Measurements from ENCODE around the gene PGA4. TPM values are rescaled to one million over a fixed set of nuclear protein-coding genes. Genes with fewer than 3 reads are reported as not detected.

PGA4 gene
- total and polyA plus RNA-seq, 9 of the 15 experiments (the other 6 are each of a cell fraction or from before 2014, with no cell fraction given): not detected

GRCh38 chr11:61267437-61267841 lies 45.3 kb downstream of the PGA4 start (continued):
- TF ChIP-seq ZNF395 (CRISPR knock-in tag; IDR thresholded peaks at IDR 0.05) (peak; percentile 49; the same call in 1 of the 2 replicates), KLF10 (CRISPR knock-in tag; IDR thresholded peaks at IDR 0.05) (no peak), ZC3H11A (IDR thresholded peaks at IDR 0.05; ENCODE audit: low read depth, low read length) (no peak), THAP12 (CRISPR knock-in tag; IDR thresholded peaks at IDR 0.05) (no peak), ESRRA (IDR thresholded peaks at IDR 0.05; ENCODE audit: borderline replicate concordance, low read depth) (peak; percentile 82), CBX2 (IDR thresholded peaks at IDR 0.05; ENCODE audit: insufficient read depth, low read length, poor library complexity, severe bottlenecking) (no peak), NR1H2 (CRISPR knock-in tag; IDR thresholded peaks at IDR 0.05) (no peak), MAX (CRISPR knock-in tag; IDR thresholded peaks at IDR 0.05) (peak; percentile 60), CBX5 (IDR thresholded peaks at IDR 0.05; ENCODE audit: borderline replicate concordance, low read depth) (no peak), HIVEP1 (CRISPR knock-in tag; IDR thresholded peaks at IDR 0.05) (no peak), ZFP36 (IDR thresholded peaks at IDR 0.05; ENCODE audit: low read depth, low read length, partially characterized antibody) (no peak), ZNF512 (tag; IDR thresholded peaks at IDR 0.05) (no peak)
- TF ChIP-seq, protein P1, sequence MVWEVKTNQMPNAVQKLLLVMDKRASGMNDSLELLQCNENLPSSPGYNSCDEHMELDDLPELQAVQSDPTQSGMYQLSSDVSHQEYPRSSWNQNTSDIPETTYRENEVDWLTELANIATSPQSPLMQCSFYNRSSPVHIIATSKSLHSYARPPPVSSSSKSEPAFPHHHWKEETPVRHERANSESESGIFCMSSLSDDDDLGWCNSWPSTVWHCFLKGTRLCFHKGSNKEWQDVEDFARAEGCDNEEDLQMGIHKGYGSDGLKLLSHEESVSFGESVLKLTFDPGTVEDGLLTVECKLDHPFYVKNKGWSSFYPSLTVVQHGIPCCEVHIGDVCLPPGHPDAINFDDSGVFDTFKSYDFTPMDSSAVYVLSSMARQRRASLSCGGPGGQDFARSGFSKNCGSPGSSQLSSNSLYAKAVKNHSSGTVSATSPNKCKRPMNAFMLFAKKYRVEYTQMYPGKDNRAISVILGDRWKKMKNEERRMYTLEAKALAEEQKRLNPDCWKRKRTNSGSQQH (CRISPR knock-in tag; IDR thresholded peaks at IDR 0.05): no peak
- TF ChIP-seq, protein P2, sequence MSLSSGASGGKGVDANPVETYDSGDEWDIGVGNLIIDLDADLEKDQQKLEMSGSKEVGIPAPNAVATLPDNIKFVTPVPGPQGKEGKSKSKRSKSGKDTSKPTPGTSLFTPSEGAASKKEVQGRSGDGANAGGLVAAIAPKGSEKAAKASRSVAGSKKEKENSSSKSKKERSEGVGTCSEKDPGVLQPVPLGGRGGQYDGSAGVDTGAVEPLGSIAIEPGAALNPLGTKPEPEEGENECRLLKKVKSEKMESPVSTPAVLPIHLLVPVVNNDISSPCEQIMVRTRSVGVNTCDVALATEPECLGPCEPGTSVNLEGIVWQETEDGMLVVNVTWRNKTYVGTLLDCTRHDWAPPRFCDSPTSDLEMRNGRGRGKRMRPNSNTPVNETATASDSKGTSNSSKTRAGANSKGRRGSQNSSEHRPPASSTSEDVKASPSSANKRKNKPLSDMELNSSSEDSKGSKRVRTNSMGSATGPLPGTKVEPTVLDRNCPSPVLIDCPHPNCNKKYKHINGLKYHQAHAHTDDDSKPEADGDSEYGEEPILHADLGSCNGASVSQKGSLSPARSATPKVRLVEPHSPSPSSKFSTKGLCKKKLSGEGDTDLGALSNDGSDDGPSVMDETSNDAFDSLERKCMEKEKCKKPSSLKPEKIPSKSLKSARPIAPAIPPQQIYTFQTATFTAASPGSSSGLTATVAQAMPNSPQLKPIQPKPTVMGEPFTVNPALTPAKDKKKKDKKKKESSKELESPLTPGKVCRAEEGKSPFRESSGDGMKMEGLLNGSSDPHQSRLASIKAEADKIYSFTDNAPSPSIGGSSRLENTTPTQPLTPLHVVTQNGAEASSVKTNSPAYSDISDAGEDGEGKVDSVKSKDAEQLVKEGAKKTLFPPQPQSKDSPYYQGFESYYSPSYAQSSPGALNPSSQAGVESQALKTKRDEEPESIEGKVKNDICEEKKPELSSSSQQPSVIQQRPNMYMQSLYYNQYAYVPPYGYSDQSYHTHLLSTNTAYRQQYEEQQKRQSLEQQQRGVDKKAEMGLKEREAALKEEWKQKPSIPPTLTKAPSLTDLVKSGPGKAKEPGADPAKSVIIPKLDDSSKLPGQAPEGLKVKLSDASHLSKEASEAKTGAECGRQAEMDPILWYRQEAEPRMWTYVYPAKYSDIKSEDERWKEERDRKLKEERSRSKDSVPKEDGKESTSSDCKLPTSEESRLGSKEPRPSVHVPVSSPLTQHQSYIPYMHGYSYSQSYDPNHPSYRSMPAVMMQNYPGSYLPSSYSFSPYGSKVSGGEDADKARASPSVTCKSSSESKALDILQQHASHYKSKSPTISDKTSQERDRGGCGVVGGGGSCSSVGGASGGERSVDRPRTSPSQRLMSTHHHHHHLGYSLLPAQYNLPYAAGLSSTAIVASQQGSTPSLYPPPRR (CRISPR knock-in tag; IDR thresholded peaks at IDR 0.05; ENCODE audit: borderline replicate concordance): no peak

Data from K562 (cell line).